Heart left ventricle (tissue), 13 donors: ENCODE measurements around the gene FASTK.
"Not testable (repeated sequence)": the region's sequence is repeated elsewhere in the genome, so short reads cannot be mapped to it uniquely, and the experiment has no call there.

Source experiments
- CTCF ChIP-seq, 12 donors: fragments of 200-600 bp; sonication (generic) in 4 of 12; IDR thresholded peaks; one replicate each; pipeline versions ENCODE4 v1.5.0 to v1.8.0; 2018 to 2022; ENCODE audit warnings: antibody characterized with exemption in 12 of 12, mild to moderate bottlenecking in 5 of 12
- POLR2A ChIP-seq, 2 donors: fragments of 450-650 bp; IDR thresholded peaks; one replicate each; pipeline ENCODE4 v1.6.1; 2017; ENCODE audit warnings: antibody characterized with exemption in 2 of 2, mild to moderate bottlenecking in 2 of 2, moderate library complexity in 2 of 2
- donor health status: ischemic (EF 13 %, LVEDD 7.1; RV severe dilation, severe dysfunction).
- donor health status: DM: no; HTN: yes; CAD: no.
- donor health status: DM: no; HTN: no; CAD: no.
- donor health status: ischemic (EF 25% LVEDD 6.9; RV normal size, moderate dysfunction).
- donor health status: ischemic (EF 25% LVEDD 5.7; RV mildly dilated, moderate dysfunction).
- donor health status: ischemic (EF 35%, LVEDD 5.7; RV mildly dilated, moderate dysfunction).
- donor health status: nonischemic (EF 11% LVEDD 7.7; RV severe dilation, severe dysfunction).
- donor health status: DM: yes; HTN: yes; CAD: no.
- donor health status: PGD.
- donor health status: ischemic (EF 29% LVEDD 5.4; RV normal size, mild dysfunction).
- donor health status: nonischemic (EF 23%, LVEDD 6.1; RV moderate dilation, normal function).

- TF ChIP-seq CTCF, POLR2A (IDR thresholded peaks at IDR 0.05): not testable (repeated sequence)
Observed at GRCh38 chr7:151027728-151028130, 52.9 kb downstream of the FASTK start.
